SK-N-SH treated with all-trans-retinoic acid at 6 μM for 48 hours (cell line): ENCODE data around the gene TMPRSS15.

ENCODE experiments used
- ATAC-seq: fragments of 200-7000 bp; cut with Tn5 transposase; 3 replicates; pipeline ENCODE4 v1.9.1; 2020; ENCODE audit warnings: mild to moderate bottlenecking, moderate library complexity
- ARNTL ChIP-seq: fragments of 450-650 bp; formaldehyde crosslinking; IDR thresholded peaks from 2 replicates; pipeline ENCODE4 v1.5.0; 2020; ENCODE audit warnings: low read depth, mild to moderate bottlenecking, moderate library complexity, borderline replicate concordance
- BACH2 ChIP-seq: fragments of 250-450 bp; sonication (Bioruptor Pico); IDR thresholded peaks from 2 replicates; pipeline ENCODE4 v1.9.0; 2021; ENCODE audit warnings: mild to moderate bottlenecking, borderline replicate concordance
- CREB5 ChIP-seq: fragments of 250-450 bp; sonication (Bioruptor Pico); IDR thresholded peaks from 2 replicates; pipeline ENCODE4 v1.5.1; 2020; ENCODE audit warnings: low read depth, mild to moderate bottlenecking, moderate library complexity
- CSDC2 ChIP-seq: fragments of 250-450 bp; sonication (Bioruptor Pico); IDR thresholded peaks from 2 replicates; pipeline ENCODE4 v1.5.0; 2020; ENCODE audit warnings: mild to moderate bottlenecking, moderate library complexity
- CSRNP3 ChIP-seq: fragments of 250-450 bp; sonication (Bioruptor Pico); IDR thresholded peaks from 2 replicates; pipeline ENCODE4 v1.5.1; 2021; ENCODE audit warnings: mild to moderate bottlenecking, moderate library complexity
- ESRRG ChIP-seq: fragments of 250-450 bp; sonication (Bioruptor Pico); IDR thresholded peaks from 2 replicates; pipeline ENCODE4 v1.6.1; 2021; ENCODE audit warnings: mild to moderate bottlenecking
- GLIS3 ChIP-seq: fragments of 250-450 bp; sonication (Bioruptor Pico); IDR thresholded peaks from 2 replicates; pipeline ENCODE4 v1.5.0; 2020; ENCODE audit warnings: mild to moderate bottlenecking, moderate library complexity
- ISL1 ChIP-seq: fragments of 250-450 bp; sonication (Bioruptor Pico); IDR thresholded peaks from 2 replicates; pipeline ENCODE4 v2.1.2; 2022; ENCODE audit warnings: mild to moderate bottlenecking, moderate library complexity
- OSR1 ChIP-seq: fragments of 250-450 bp; sonication (Bioruptor Pico); IDR thresholded peaks from 2 replicates; pipeline ENCODE4 v1.8.0; 2022; ENCODE audit warnings: moderate library complexity, mild to moderate bottlenecking, inconsistent platforms
- PATZ1 ChIP-seq: fragments of 250-450 bp; sonication (Bioruptor Pico); IDR thresholded peaks from 2 replicates; pipeline ENCODE4 v1.8.0; 2020; ENCODE audit warnings: mild to moderate bottlenecking, moderate library complexity, borderline replicate concordance
- PPARA ChIP-seq: fragments of 250-450 bp; sonication (Bioruptor Pico); IDR thresholded peaks from 2 replicates; pipeline ENCODE4 v1.5.0; 2020; ENCODE audit warnings: mild to moderate bottlenecking, borderline replicate concordance
- RARB ChIP-seq: fragments of 250-450 bp; sonication (Bioruptor Pico); IDR thresholded peaks from 2 replicates; pipeline ENCODE4 v1.8.0; 2021; ENCODE audit warnings: mild to moderate bottlenecking, moderate library complexity
- SNAI2 ChIP-seq: fragments of 250-450 bp; sonication (Bioruptor Pico); IDR thresholded peaks from 2 replicates; pipeline ENCODE4 v1.5.0; 2020; ENCODE audit warnings: mild to moderate bottlenecking, moderate library complexity
- TCF4 ChIP-seq: fragments of 250-450 bp; sonication (Bioruptor Pico); IDR thresholded peaks from 2 replicates; pipeline ENCODE4 v1.8.0; 2021; ENCODE audit warnings: mild to moderate bottlenecking, moderate library complexity, borderline replicate concordance
- ZC3H10 ChIP-seq: fragments of 250-450 bp; sonication (Bioruptor Pico); IDR thresholded peaks from 2 replicates; pipeline ENCODE4 v1.5.1; 2021; ENCODE audit warnings: mild to moderate bottlenecking, moderate library complexity
- ZFP3 ChIP-seq: fragments of 250-450 bp; sonication (Bioruptor Pico); IDR thresholded peaks from 2 replicates; pipeline ENCODE4 v1.5.0; 2020; ENCODE audit warnings: mild to moderate bottlenecking, moderate library complexity
- ZNF565 ChIP-seq: fragments of 450-650 bp; formaldehyde crosslinking; conservative IDR thresholded peaks from 2 replicates; pipeline ENCODE4 v1.5.0; 2020; ENCODE audit warnings: low read depth, mild to moderate bottlenecking, moderate library complexity
- ZNF70 ChIP-seq: fragments of 450-650 bp; formaldehyde crosslinking; IDR thresholded peaks from 2 replicates; pipeline ENCODE4 v1.5.0; 2020; ENCODE audit warnings: mild to moderate bottlenecking, moderate library complexity
- ZNF8 ChIP-seq: fragments of 450-650 bp; formaldehyde crosslinking; IDR thresholded peaks from 2 replicates; pipeline ENCODE4 v1.5.0; 2020; ENCODE audit warnings: mild to moderate bottlenecking, moderate library complexity
- TF ChIP-seq, protein P1 (sequence below): fragments of 250-450 bp; sonication (Bioruptor Pico); IDR thresholded peaks from 2 replicates; pipeline ENCODE4 v1.5.0; 2020; ENCODE audit warnings: mild to moderate bottlenecking, moderate library complexity
- TF ChIP-seq, protein P2 (sequence below): fragments of 250-450 bp; sonication (Bioruptor Pico); IDR thresholded peaks from 2 replicates; pipeline ENCODE4 v1.8.0; 2021; ENCODE audit warnings: low read depth, mild to moderate bottlenecking, moderate library complexity, borderline replicate concordance

Gene TMPRSS15

GRCh38 chr21:18403735-18404450 is at the start of gene TMPRSS15:
Gene TMPRSS15 (minus strand): TSS chr21:18403785. CDS start chr21:18403622, 163 bp downstream.
- ATAC-seq = no peak
- TF ChIP-seq, protein P1, sequence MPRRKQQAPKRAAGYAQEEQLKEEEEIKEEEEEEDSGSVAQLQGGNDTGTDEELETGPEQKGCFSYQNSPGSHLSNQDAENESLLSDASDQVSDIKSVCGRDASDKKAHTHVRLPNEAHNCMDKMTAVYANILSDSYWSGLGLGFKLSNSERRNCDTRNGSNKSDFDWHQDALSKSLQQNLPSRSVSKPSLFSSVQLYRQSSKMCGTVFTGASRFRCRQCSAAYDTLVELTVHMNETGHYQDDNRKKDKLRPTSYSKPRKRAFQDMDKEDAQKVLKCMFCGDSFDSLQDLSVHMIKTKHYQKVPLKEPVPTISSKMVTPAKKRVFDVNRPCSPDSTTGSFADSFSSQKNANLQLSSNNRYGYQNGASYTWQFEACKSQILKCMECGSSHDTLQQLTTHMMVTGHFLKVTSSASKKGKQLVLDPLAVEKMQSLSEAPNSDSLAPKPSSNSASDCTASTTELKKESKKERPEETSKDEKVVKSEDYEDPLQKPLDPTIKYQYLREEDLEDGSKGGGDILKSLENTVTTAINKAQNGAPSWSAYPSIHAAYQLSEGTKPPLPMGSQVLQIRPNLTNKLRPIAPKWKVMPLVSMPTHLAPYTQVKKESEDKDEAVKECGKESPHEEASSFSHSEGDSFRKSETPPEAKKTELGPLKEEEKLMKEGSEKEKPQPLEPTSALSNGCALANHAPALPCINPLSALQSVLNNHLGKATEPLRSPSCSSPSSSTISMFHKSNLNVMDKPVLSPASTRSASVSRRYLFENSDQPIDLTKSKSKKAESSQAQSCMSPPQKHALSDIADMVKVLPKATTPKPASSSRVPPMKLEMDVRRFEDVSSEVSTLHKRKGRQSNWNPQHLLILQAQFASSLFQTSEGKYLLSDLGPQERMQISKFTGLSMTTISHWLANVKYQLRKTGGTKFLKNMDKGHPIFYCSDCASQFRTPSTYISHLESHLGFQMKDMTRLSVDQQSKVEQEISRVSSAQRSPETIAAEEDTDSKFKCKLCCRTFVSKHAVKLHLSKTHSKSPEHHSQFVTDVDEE = no peak
- TF ChIP-seq CREB5 (CRISPR knock-in tag) (no peak), ZFP3 (CRISPR knock-in tag) (no peak), ZNF565 (CRISPR knock-in tag) (no peak), ARNTL (CRISPR knock-in tag) (no peak), ZNF70 (CRISPR knock-in tag) (no peak), TCF4 (CRISPR knock-in tag) (no peak), ESRRG (no peak), ISL1 (CRISPR knock-in tag) (no peak)
- TF ChIP-seq, protein P2, sequence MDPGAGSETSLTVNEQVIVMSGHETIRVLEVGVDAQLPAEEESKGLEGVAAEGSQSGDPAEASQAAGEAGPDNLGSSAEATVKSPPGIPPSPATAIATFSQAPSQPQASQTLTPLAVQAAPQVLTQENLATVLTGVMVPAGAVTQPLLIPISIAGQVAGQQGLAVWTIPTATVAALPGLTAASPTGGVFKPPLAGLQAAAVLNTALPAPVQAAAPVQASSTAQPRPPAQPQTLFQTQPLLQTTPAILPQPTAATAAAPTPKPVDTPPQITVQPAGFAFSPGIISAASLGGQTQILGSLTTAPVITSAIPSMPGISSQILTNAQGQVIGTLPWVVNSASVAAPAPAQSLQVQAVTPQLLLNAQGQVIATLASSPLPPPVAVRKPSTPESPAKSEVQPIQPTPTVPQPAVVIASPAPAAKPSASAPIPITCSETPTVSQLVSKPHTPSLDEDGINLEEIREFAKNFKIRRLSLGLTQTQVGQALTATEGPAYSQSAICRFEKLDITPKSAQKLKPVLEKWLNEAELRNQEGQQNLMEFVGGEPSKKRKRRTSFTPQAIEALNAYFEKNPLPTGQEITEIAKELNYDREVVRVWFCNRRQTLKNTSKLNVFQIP (CRISPR knock-in tag) = no peak

GRCh38 chr21:18451670-18452069 is 48.1 kb upstream of the TMPRSS15 start:
- TF ChIP-seq CSDC2 (CRISPR knock-in tag) (no peak), RARB (CRISPR knock-in tag) (no peak), ZNF8 (CRISPR knock-in tag) (no peak), GLIS3 (CRISPR knock-in tag) (no peak), TCF4 (CRISPR knock-in tag) (no peak), CSRNP3 (CRISPR knock-in tag) (no peak), PATZ1 (CRISPR knock-in tag) (no peak), SNAI2 (no peak), CREB5 (CRISPR knock-in tag) (no peak), ZNF70 (CRISPR knock-in tag) (no peak), BACH2 (no peak), ZFP3 (CRISPR knock-in tag) (no peak), ZC3H10 (no peak), OSR1 (CRISPR knock-in tag) (no peak), ARNTL (CRISPR knock-in tag) (no peak), ZNF565 (CRISPR knock-in tag) (no peak), PPARA (no peak)
- TF ChIP-seq, protein P2 (CRISPR knock-in tag) = no peak
- no peak for ATAC-seq
